Adrenal gland (tissue), 12 donors: ENCODE data around the gene MYBBP1A. TPM values are rescaled to one million over a fixed set of nuclear protein-coding genes. Genes with fewer than 3 reads are reported as not detected.
"Not testable (repeated sequence)": the region's sequence is repeated elsewhere in the genome, so short reads cannot be mapped to it uniquely, and the experiment has no call there.

Experiments
- DNase-seq, 7 donors: peaks; one replicate each; pipeline ENCODE4 v3.0.0-alpha.2; 2019 to 2020
- H3K27ac ChIP-seq, 5 donors: fragments of 200-600 bp; sonication (generic) in 4 of 5; 1 replicate in 3 of 5; 2 replicates in 2 of 5; pipeline versions ENCODE4 v1.5.1 to v1.8.0; 2016 to 2020; ENCODE audit warnings: mild to moderate bottlenecking in 1 of 5
- H3K27me3 ChIP-seq: fragments of 200-600 bp; 2 replicates; pipeline ENCODE4 v1.8.0; 2021
- H3K36me3 ChIP-seq, 2 donors: fragments of 200-600 bp; replicated peaks in 1 of 2; 1 replicate in 1 of 2; 2 replicates in 1 of 2; pipeline versions ENCODE4 v1.5.1 to v1.8.0; 2018 to 2022
- H3K4me1 ChIP-seq, 2 donors: fragments of 200-600 bp; replicated peaks in 1 of 2; 1 replicate in 1 of 2; 2 replicates in 1 of 2; pipeline versions ENCODE4 v1.5.1 to v1.8.0; 2018 to 2021
- H3K4me3 ChIP-seq, 4 donors: fragments of 200-600 bp; sonication (generic) in 3 of 4; one replicate each; pipeline ENCODE4 v1.5.1; 2016 to 2018
- H3K9me3 ChIP-seq, 3 donors: fragments of 200-600 bp; sonication (generic) in 1 of 3; replicated peaks in 1 of 3; 1 replicate in 2 of 3; 2 replicates in 1 of 3; pipeline versions ENCODE4 v1.5.1 to v1.8.0; 2016 to 2021
- CTCF ChIP-seq, 6 experiments: fragments of 450-650 bp in 4 of 6; fragments of 200-600 bp in 2 of 6; sonication (generic) in 1 of 6; IDR thresholded peaks; 1 replicate in 5 of 6; 2 replicates in 1 of 6; pipeline versions ENCODE4 v1.5.1 to v1.8.0; 2016 to 2021; ENCODE audit warnings: antibody characterized with exemption in 6 of 6, mild to moderate bottlenecking in 2 of 6, moderate library complexity in 1 of 6
- POLR2A ChIP-seq, 2 donors: fragments of 450-650 bp; IDR thresholded peaks; one replicate each; pipeline ENCODE4 v1.6.1; 2017; ENCODE audit warnings: antibody characterized with exemption in 2 of 2, mild to moderate bottlenecking in 2 of 2, moderate library complexity in 1 of 2
- WGBS, 4 donors: extraction: QIAGEN DNeasy Blood & Tissue Kit in 2 of 4; methylation state at CpG; one replicate each; pipeline versions ENCODE4 v1.1.5 to v1.1.7; 2013 to 2017; 5-methylcytosine and 5-hydroxymethylcytosine counted together
- intact Hi-C, 2 donors: fragments of 100-400 bp; cut with DNase I; formaldehyde crosslinking; loops; one replicate each; pipeline versions ENCODE4 v1.14.1 to v1.15.0; 2022 to 2023
- polyA plus RNA-seq, 3 donors: library from polyadenylated mRNA; stranded (reverse); fragments of 200-250 nt in 2 of 3; fragments of 350-450 nt in 1 of 3; fragmentation: Illumina TruSeq in 1 of 3; extraction: RNeasy Lipid Tissue Mini Kit (QIAGEN cat#74804) in 1 of 3; gene quantifications; one replicate each; pipeline ENCODE4 v1.2.3, GENCODE V29; 2013 to 2014
- total RNA-seq, 9 donors: library from RNA; depleted of rRNA in 4 of 9; stranded (reverse); fragments of >200 nt in 4 of 9; fragments of 120-200 nt in 1 of 9; fragmentation: NEBNext Ultra II Directional in 1 of 9; extraction: Animal tissue kit (Norgen Biotek cat#: 25700) in 1 of 9; gene quantifications; one replicate each; pipeline versions ENCODE4 v1.1.0 to v1.2.4, GENCODE V29; 2013 to 2023
- donor health status: healthy with polysubstance abuse.
- donor health status: Bipolar disorder and iron deficiency.
- donor health status: DM: yes; HTN: yes; CAD: no.
- donor health status: DM: no; HTN: no; CAD: no.
- donor health status: DM: no; HTN: no; CAD: no.
- donor health status: DM: yes; HTN: yes; CAD: no.

MYBBP1A gene
- total and polyA plus RNA-seq, 12 donors, result 17.9 to 65.5 (median 42.4) TPM

GRCh38 chr17:4590981-4591453 is 35.8 kb upstream of the MYBBP1A start:
- no peak for DNase-seq
- H3K4me1 ChIP-seq, result no peaks in the 10 kb centered on the region
- H3K27me3 ChIP-seq, result no peaks in the 10 kb centered on the region
- no peaks in the 10 kb centered on the region for H3K9me3 ChIP-seq
- H3K27ac ChIP-seq, result no peak overlapping the region
- 60 to 73% (median 71%) methylated on average over 3 to 10 of the region's 10 CpGs for WGBS, 4 donors
- TF ChIP-seq CTCF (IDR thresholded peaks at IDR 0.05) (no peak), POLR2A (IDR thresholded peaks at IDR 0.05) (no peak)
- no peak overlapping the region for H3K4me3 ChIP-seq
- no peaks in the 10 kb centered on the region for H3K36me3 ChIP-seq
- intact Hi-C loops, result no loop called here

GRCh38 chr17:4590042-4590441 is 34.9 kb upstream of the MYBBP1A start:
- WGBS, 4 donors, result 60 to 77% (median 72%) methylated on average over 10 to 11 of the region's 11 CpGs
- intact Hi-C loops, H3K27ac ChIP-seq, DNase-seq, H3K4me3 ChIP-seq, H3K9me3 ChIP-seq, H3K36me3 ChIP-seq, H3K4me1 ChIP-seq, H3K27me3 ChIP-seq: not testable (repeated sequence)

- H3K4me1 ChIP-seq, result peaks cover 5 to 6% of the 10 kb centered on the region in 2 donors
- no peak for DNase-seq
- peaks cover 12% of the 10 kb centered on the region for H3K27me3 ChIP-seq
- H3K9me3 ChIP-seq, result no peaks in the 10 kb centered on the region
- no peak overlapping the region for H3K4me3 ChIP-seq
- H3K27ac ChIP-seq, result no peak overlapping the region
- intact Hi-C loops, result no loop called here
- no peaks in the 10 kb centered on the region for H3K36me3 ChIP-seq
- TF ChIP-seq POLR2A (IDR thresholded peaks at IDR 0.05) (no peak), CTCF (IDR thresholded peaks at IDR 0.05) (no peak)
- 80 to 86% (median 82%) methylated on average over 10 to 22 of the region's 22 CpGs for WGBS, 4 donors
Measured at GRCh38 chr17:4588898-4589625, 33.9 kb upstream of the MYBBP1A start.

GRCh38 chr17:4588391-4588790 is 33.2 kb upstream of the MYBBP1A start:
- Histone ChIP-seq H3K9me3 (no peaks in the 10 kb centered on the region), H3K27me3 (peaks cover 19% of the 10 kb centered on the region), H3K36me3 (no peaks in the 10 kb centered on the region), H3K27ac (no peak overlapping the region), H3K4me3 (no peak overlapping the region), H3K4me1 (peaks cover 6 to 9% of the 10 kb centered on the region in 2 donors)
- WGBS, 4 donors, result 82 to 93% (median 88%) methylated on average over 11 of the region's 11 CpGs
- DNase-seq, result no peak
- intact Hi-C loops, result no loop called here
- TF ChIP-seq POLR2A (IDR thresholded peaks at IDR 0.05) (no peak), CTCF (IDR thresholded peaks at IDR 0.05) (no peak)

- H3K27me3 ChIP-seq, result peaks cover 25% of the 10 kb centered on the region
- no peaks in the 10 kb centered on the region for H3K36me3 ChIP-seq
- no peak overlapping the region for H3K27ac ChIP-seq
- no peak for TF ChIP-seq POLR2A (IDR thresholded peaks at IDR 0.05)
- no peak for TF ChIP-seq CTCF (IDR thresholded peaks at IDR 0.05)
- H3K9me3 ChIP-seq, result no peaks in the 10 kb centered on the region
- intact Hi-C loops, result no loop called here
- 71 to 87% (median 81%) methylated on average over 7 to 9 of the region's 9 CpGs for WGBS, 4 donors
- H3K4me3 ChIP-seq, result no peak overlapping the region
- H3K4me1 ChIP-seq, result peaks cover 6 to 9% of the 10 kb centered on the region in 2 donors
- DNase-seq, result no peak
Measured at GRCh38 chr17:4587803-4588202, 32.6 kb upstream of the MYBBP1A start.
